Measurements from ENCODE around the gene BTBD10.

Gene BTBD10

GRCh38 chr11:13427440-13427839 lies 35.6 kb downstream of the BTBD10 start:
- TF ChIP-seq MAX (IDR thresholded peaks at IDR 0.05) (no peak), TEAD4 (IDR thresholded peaks at IDR 0.05) (no peak), REST (IDR thresholded peaks at IDR 0.05; ENCODE audit: low read depth) (no peak), FOXM1 (IDR thresholded peaks at IDR 0.05; ENCODE audit: borderline replicate concordance, low read depth) (no peak), NFIC (IDR thresholded peaks at IDR 0.05) (no peak), CEBPB (IDR thresholded peaks at IDR 0.05) (no peak), CREB1 (IDR thresholded peaks at IDR 0.05; ENCODE audit: low read depth) (no peak), EGR1 (IDR thresholded peaks at IDR 0.05) (no peak), RAD21 (IDR thresholded peaks at IDR 0.05; ENCODE audit: low read depth) (no peak), TAF1 (IDR thresholded peaks at IDR 0.05; ENCODE audit: low read depth) (no peak), USF1 (IDR thresholded peaks at IDR 0.05) (no peak), YY1 (IDR thresholded peaks at IDR 0.05; ENCODE audit: low read depth) (no peak), ZBTB7A (IDR thresholded peaks at IDR 0.05; ENCODE audit: low read depth) (no peak), EP300 (IDR thresholded peaks at IDR 0.05; ENCODE audit: borderline replicate concordance) (no peak), TCF12 (IDR thresholded peaks at IDR 0.05; ENCODE audit: low read depth) (no peak)

GRCh38 chr11:13423372-13423771 lies 39.6 kb downstream of the BTBD10 start:
- TF ChIP-seq CEBPB (IDR thresholded peaks at IDR 0.05) (no peak), ZBTB7A (IDR thresholded peaks at IDR 0.05; ENCODE audit: low read depth) (no peak), TEAD4 (IDR thresholded peaks at IDR 0.05) (no peak), REST (IDR thresholded peaks at IDR 0.05; ENCODE audit: low read depth) (no peak), CREB1 (IDR thresholded peaks at IDR 0.05; ENCODE audit: low read depth) (no peak), USF1 (IDR thresholded peaks at IDR 0.05) (no peak), MAX (IDR thresholded peaks at IDR 0.05) (no peak), NFIC (IDR thresholded peaks at IDR 0.05) (no peak), YY1 (IDR thresholded peaks at IDR 0.05; ENCODE audit: low read depth) (no peak), EP300 (IDR thresholded peaks at IDR 0.05; ENCODE audit: borderline replicate concordance) (no peak), RAD21 (IDR thresholded peaks at IDR 0.05; ENCODE audit: low read depth) (no peak), TCF12 (IDR thresholded peaks at IDR 0.05; ENCODE audit: low read depth) (no peak)

- TF ChIP-seq MAX (IDR thresholded peaks at IDR 0.05), result no peak
- TF ChIP-seq TAF1 (IDR thresholded peaks at IDR 0.05; ENCODE audit: low read depth), result no peak
- TF ChIP-seq TCF12 (IDR thresholded peaks at IDR 0.05; ENCODE audit: low read depth), result no peak
- TF ChIP-seq RAD21 (IDR thresholded peaks at IDR 0.05; ENCODE audit: low read depth), result no peak
- TF ChIP-seq CREB1 (IDR thresholded peaks at IDR 0.05; ENCODE audit: low read depth), result no peak
- TF ChIP-seq USF1 (IDR thresholded peaks at IDR 0.05), result no peak
- no peak for TF ChIP-seq FOXM1 (IDR thresholded peaks at IDR 0.05; ENCODE audit: borderline replicate concordance, low read depth)
- TF ChIP-seq TEAD4 (IDR thresholded peaks at IDR 0.05), result no peak
- no peak for TF ChIP-seq EGR1 (IDR thresholded peaks at IDR 0.05)
- no peak for TF ChIP-seq YY1 (IDR thresholded peaks at IDR 0.05; ENCODE audit: low read depth)
- TF ChIP-seq EP300 (IDR thresholded peaks at IDR 0.05; ENCODE audit: borderline replicate concordance), result no peak
- TF ChIP-seq CEBPB (IDR thresholded peaks at IDR 0.05), result no peak
- no peak for TF ChIP-seq NFIC (IDR thresholded peaks at IDR 0.05)
- no peak for TF ChIP-seq ZBTB7A (IDR thresholded peaks at IDR 0.05; ENCODE audit: low read depth)
Observed at GRCh38 chr11:13421561-13421960, 41.5 kb downstream of the BTBD10 start.

GRCh38 chr11:13415201-13415600 lies 47.8 kb downstream of the BTBD10 start:
- TF ChIP-seq TEAD4 (IDR thresholded peaks at IDR 0.05), result no peak
- no peak for TF ChIP-seq CEBPB (IDR thresholded peaks at IDR 0.05)
- no peak for TF ChIP-seq YY1 (IDR thresholded peaks at IDR 0.05; ENCODE audit: low read depth)
- no peak for TF ChIP-seq REST (IDR thresholded peaks at IDR 0.05; ENCODE audit: low read depth)
- no peak for TF ChIP-seq ZBTB7A (IDR thresholded peaks at IDR 0.05; ENCODE audit: low read depth)
- TF ChIP-seq MAX (IDR thresholded peaks at IDR 0.05), result no peak
- no peak for TF ChIP-seq RAD21 (IDR thresholded peaks at IDR 0.05; ENCODE audit: low read depth)
- no peak for TF ChIP-seq USF1 (IDR thresholded peaks at IDR 0.05)
- TF ChIP-seq FOXM1 (IDR thresholded peaks at IDR 0.05; ENCODE audit: borderline replicate concordance, low read depth), result no peak
- TF ChIP-seq CREB1 (IDR thresholded peaks at IDR 0.05; ENCODE audit: low read depth), result no peak
- no peak for TF ChIP-seq EP300 (IDR thresholded peaks at IDR 0.05; ENCODE audit: borderline replicate concordance)
